OCI-LY3 (cell line): Measurements from ENCODE around the gene ANKS1B.

Source experiments
- EZH2phosphoT487 ChIP-seq: fragments of 200-600 bp; shearing (Covaris generic); IDR thresholded peaks from 2 replicates; pipeline ENCODE4 v1.6.1; 2018; ENCODE audit warnings: antibody characterized with exemption, mixed run types, low read depth
- TF ChIP-seq, protein P1 (sequence below): fragments of 200-600, 300-600 bp; sonication (generic); IDR thresholded peaks from 2 replicates; pipeline ENCODE4 v1.5.1; 2014; ENCODE audit warnings: antibody characterized with exemption, low read length, low read depth

DNA sequence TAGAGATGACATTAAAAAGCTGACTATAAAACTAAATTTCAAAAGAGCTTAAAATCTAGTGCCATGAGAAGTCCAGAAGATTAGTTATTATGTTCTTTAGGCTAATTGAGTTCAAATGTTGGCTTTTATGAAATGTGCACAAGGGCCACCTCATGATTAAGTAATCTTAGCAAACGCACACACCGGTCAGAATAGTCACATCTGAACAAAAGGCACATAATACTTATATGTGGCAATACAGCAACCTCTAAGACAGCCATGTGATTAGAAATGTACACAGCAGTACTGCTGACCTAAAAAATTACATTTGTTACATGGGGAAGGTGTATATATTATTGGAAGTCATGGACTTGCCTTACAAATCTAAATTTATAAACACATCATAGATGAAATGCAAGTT lies 681.9 kb downstream of the ANKS1B start:
- TF ChIP-seq, protein P1, sequence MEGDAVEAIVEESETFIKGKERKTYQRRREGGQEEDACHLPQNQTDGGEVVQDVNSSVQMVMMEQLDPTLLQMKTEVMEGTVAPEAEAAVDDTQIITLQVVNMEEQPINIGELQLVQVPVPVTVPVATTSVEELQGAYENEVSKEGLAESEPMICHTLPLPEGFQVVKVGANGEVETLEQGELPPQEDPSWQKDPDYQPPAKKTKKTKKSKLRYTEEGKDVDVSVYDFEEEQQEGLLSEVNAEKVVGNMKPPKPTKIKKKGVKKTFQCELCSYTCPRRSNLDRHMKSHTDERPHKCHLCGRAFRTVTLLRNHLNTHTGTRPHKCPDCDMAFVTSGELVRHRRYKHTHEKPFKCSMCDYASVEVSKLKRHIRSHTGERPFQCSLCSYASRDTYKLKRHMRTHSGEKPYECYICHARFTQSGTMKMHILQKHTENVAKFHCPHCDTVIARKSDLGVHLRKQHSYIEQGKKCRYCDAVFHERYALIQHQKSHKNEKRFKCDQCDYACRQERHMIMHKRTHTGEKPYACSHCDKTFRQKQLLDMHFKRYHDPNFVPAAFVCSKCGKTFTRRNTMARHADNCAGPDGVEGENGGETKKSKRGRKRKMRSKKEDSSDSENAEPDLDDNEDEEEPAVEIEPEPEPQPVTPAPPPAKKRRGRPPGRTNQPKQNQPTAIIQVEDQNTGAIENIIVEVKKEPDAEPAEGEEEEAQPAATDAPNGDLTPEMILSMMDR = no peak
- TF ChIP-seq EZH2phosphoT487 = no peak
